HepG2 (cell line): ENCODE measurements around the gene AAGAB. TPM values are rescaled to one million over a fixed set of nuclear protein-coding genes. Genes with fewer than 3 reads are reported as not detected.
"Not testable (repeated sequence)": the region's sequence is repeated elsewhere in the genome, so short reads cannot be mapped to it uniquely, and the experiment has no call there.

Source experiments
- ATAC-seq: fragments of 200-7000 bp; cut with Tn5 transposase; 3 replicates; pipeline ENCODE4 v1.9.1; 2020; ENCODE audit warnings: mild to moderate bottlenecking, moderate library complexity
- BruUV-seq: library from RNA; stranded (reverse); fragments of 400-500 nt; replicated peaks from 2 replicates; lab custom pipeline; 2021; lab: Mats Ljungman, UMichigan
- CTCF ChIA-PET: fragments of 300-600 bp; formaldehyde crosslinking; extraction: SDS; loops from one replicate; lab custom pipeline; 2021; ENCODE audit warnings: low total read pairs, inconsistent platforms, low intra/inter-chr PET ratio; lab: Yijun Ruan, JAX
- POLR2A ChIA-PET: fragments of 350-600 bp; sonication (Branson Sonifier 250); formaldehyde crosslinking; loops from one replicate; lab custom pipeline; 2020; ENCODE audit warnings: antibody characterized with exemption, inconsistent platforms; lab: Yijun Ruan, JAX
- DNase-seq: peaks from one replicate; pipeline ENCODE4 v3.0.0-alpha.2; 2015; ENCODE audit warnings: low spot score
- FAIRE-seq: peaks from 3 replicates; lab custom pipeline; 2011; peaks lifted over from hg19 to GRCh38; lab: Jason Lieb, UNC
- H2AFZ ChIP-seq: one replicate; pipeline ENCODE4 v1.6.1; 2011; ENCODE audit warnings: low read length, inconsistent platforms
- H3K27ac ChIP-seq: fragments of 300-600 bp; 3 replicates; pipeline ENCODE4 v1.8.0; 2011; ENCODE audit warnings: mixed run types, mild to moderate bottlenecking, mixed read lengths, low read length, inconsistent platforms; ENCODE audit not compliant: insufficient read depth; ENCODE audit errors: extremely low read length
- H3K27me3 ChIP-seq, 2 experiments: fragments of 200-600 bp in 1 of 2; 2 replicates in 1 of 2; 3 replicates in 1 of 2; pipeline versions ENCODE4 v1.6.0 to v1.8.0; 2011; ENCODE audit warnings: low read length in 2 of 2, mild to moderate bottlenecking in 2 of 2, moderate library complexity in 2 of 2, inconsistent platforms in 1 of 2; ENCODE audit not compliant: insufficient read depth in 2 of 2, control insufficient read depth in 1 of 2
- H3K36me3 ChIP-seq, 2 experiments: fragments of 200-600 bp in 1 of 2; replicated peaks in 1 of 2; 2 replicates in 1 of 2; 3 replicates in 1 of 2; pipeline versions ENCODE4 v1.5.1 to v1.8.0; 2011; ENCODE audit warnings: low read length in 2 of 2, inconsistent platforms in 1 of 2; ENCODE audit not compliant: insufficient read depth in 2 of 2, control insufficient read depth in 1 of 2
- H3K4me1 ChIP-seq: 2 replicates; pipeline ENCODE4 v1.5.1; 2012; ENCODE audit warnings: low read length, inconsistent platforms; ENCODE audit not compliant: insufficient read depth
- H3K4me2 ChIP-seq: 2 replicates; pipeline ENCODE4 v1.6.0; 2011; ENCODE audit warnings: low read depth, low read length, inconsistent platforms
- H3K4me3 ChIP-seq, 3 experiments: fragments of 200-600 bp in 1 of 3; sonication (generic), shearing (Covaris generic) in 1 of 3; replicated peaks in 1 of 3; 2 replicates each; pipeline ENCODE4 v1.5.1; 2011 to 2016; ENCODE audit warnings: low read length in 3 of 3, inconsistent platforms in 2 of 3, low read depth in 2 of 3, mild to moderate bottlenecking in 2 of 3, control low read depth in 1 of 3, mixed read lengths in 1 of 3; ENCODE audit not compliant: insufficient read depth in 1 of 3
- H3K79me2 ChIP-seq: one replicate; pipeline ENCODE4 v1.6.1; 2011; ENCODE audit warnings: low read length, inconsistent platforms; ENCODE audit not compliant: insufficient read depth
- H3K9ac ChIP-seq: 2 replicates; pipeline ENCODE4 v1.6.0; 2011; ENCODE audit warnings: mild to moderate bottlenecking, low read depth, low read length, inconsistent platforms; ENCODE audit not compliant: insufficient read depth
- H3K9me3 ChIP-seq: 2 replicates; pipeline ENCODE4 v1.5.1; 2012; ENCODE audit warnings: mild to moderate bottlenecking, low read length
- H4K20me1 ChIP-seq: 2 replicates; pipeline ENCODE4 v1.6.0; 2011; ENCODE audit warnings: inconsistent platforms, mild to moderate bottlenecking, low read length, moderate library complexity; ENCODE audit not compliant: insufficient read depth
- ATM ChIP-seq: fragments of 450-650 bp; IDR thresholded peaks from 2 replicates; pipeline ENCODE4 v1.7.1; 2017; ENCODE audit warnings: mild to moderate bottlenecking, borderline replicate concordance
- DBP ChIP-seq: sonication (generic); formaldehyde crosslinking; IDR thresholded peaks from 2 replicates; pipeline ENCODE4 v1.4.0; 2020; ENCODE audit warnings: missing genetic modification reagents; ENCODE audit errors: not compliant biosample characterization
- EEA1 ChIP-seq: sonication (generic); formaldehyde crosslinking; IDR thresholded peaks from 2 replicates; pipeline ENCODE4 v1.5.1; 2020; ENCODE audit warnings: mild to moderate bottlenecking, missing genetic modification reagents, borderline replicate concordance
- NFATC3 ChIP-seq: sonication (generic); formaldehyde crosslinking; IDR thresholded peaks from 2 replicates; pipeline ENCODE4 v1.5.1; 2020; ENCODE audit warnings: mild to moderate bottlenecking, missing genetic modification reagents
- PHF20 ChIP-seq: sonication (generic); formaldehyde crosslinking; IDR thresholded peaks from 2 replicates; pipeline ENCODE4 v1.5.0; 2020; ENCODE audit warnings: mild to moderate bottlenecking, missing genetic modification reagents
- POGZ ChIP-seq: sonication (generic); formaldehyde crosslinking; IDR thresholded peaks from 2 replicates; pipeline ENCODE4 v1.4.0; 2020; ENCODE audit warnings: mild to moderate bottlenecking, missing genetic modification reagents
- STAG1 ChIP-seq: sonication (generic); formaldehyde crosslinking; IDR thresholded peaks from 2 replicates; pipeline ENCODE4 v1.4.0; 2020; ENCODE audit warnings: missing genetic modification reagents
- SUZ12 ChIP-seq: fragments of 150-350 bp; IDR thresholded peaks from 2 replicates; pipeline ENCODE4 v1.6.1; 2014; ENCODE audit warnings: low read depth, low read length
- TBX3 ChIP-seq: fragments of 450-650 bp; IDR thresholded peaks from 2 replicates; pipeline ENCODE4 v1.6.1; 2017; ENCODE audit warnings: antibody characterized with exemption, mild to moderate bottlenecking, inconsistent platforms, borderline replicate concordance
- THAP11 ChIP-seq: IDR thresholded peaks from 2 replicates; pipeline ENCODE4 v1.6.1; 2016; ENCODE audit warnings: missing biosample characterization, missing genetic modification reagents
- ZNF841 ChIP-seq: sonication (generic); formaldehyde crosslinking; IDR thresholded peaks from 2 replicates; pipeline ENCODE4 v1.8.1; 2023; ENCODE audit warnings: missing genetic modification reagents, borderline replicate concordance
- WGBS: methylation state at CpG from one replicate; pipeline ENCODE4 v1.1.6; 2017; ENCODE audit warnings: low lambda C conversion rate; 5-methylcytosine and 5-hydroxymethylcytosine counted together
- in situ Hi-C: cut with HindIII; loops from 2 replicates; pipeline ENCODE4 v1.10.0; 2017; ENCODE audit warnings: low pct_unique_long_range_greater_than_20kb; ENCODE audit not compliant: extremely low pct_ligation_motif_present
- intact Hi-C: fragments of 100-400 bp; cut with micrococcal nuclease; formaldehyde crosslinking; loops from one replicate; pipeline ENCODE4 v1.10.0; 2022; ENCODE audit not compliant: unreplicated experiment
- polyA plus RNA-seq, 8 experiments: library from polyadenylated mRNA; depleted of rRNA in 3 of 8; stranded (reverse) in 7 of 8; unstranded in 1 of 8; fragments of >200 nt; fragmentation: Illumina TruSeq in 4 of 8; extraction: Trizol in 4 of 8; gene quantifications; 2 replicates each; pipeline versions ENCODE4 v1.2.1 to v1.2.3, GENCODE V29; 2011 to 2016; ENCODE audit warnings: low read depth in 4 of 8, missing spikeins in 1 of 8, mixed read lengths in 1 of 8; ENCODE audit not compliant: insufficient read depth in 1 of 8
- total RNA-seq, 5 experiments: library from RNA; depleted of rRNA; stranded (reverse); fragments of >200 nt; fragmentation: Illumina TruSeq; extraction: Trizol; gene quantifications; 2 replicates each; pipeline ENCODE4 v1.2.3, GENCODE V29; 2016; ENCODE audit warnings: low read depth in 1 of 5
- TF ChIP-seq, protein P1 (sequence below): sonication (generic); formaldehyde crosslinking; IDR thresholded peaks from 2 replicates; pipeline ENCODE4 v1.5.0; 2020; ENCODE audit warnings: missing genetic modification reagents
- TF ChIP-seq, protein P2 (sequence below): sonication (generic); formaldehyde crosslinking; IDR thresholded peaks from 2 replicates; pipeline ENCODE4 v1.4.0; 2020; ENCODE audit warnings: missing genetic modification reagents
- TF ChIP-seq, protein P3 (sequence below): IDR thresholded peaks from 2 replicates; pipeline ENCODE4 v1.6.1; 2016; ENCODE audit warnings: missing compliant biosample characterization, missing genetic modification reagents, borderline replicate concordance

AAGAB gene
- total and polyA plus RNA-seq, 2 of the 13 experiments (the other 11 are each of a cell fraction or from before 2014, with no cell fraction given): 8.0 to 34.9 TPM

DNA sequence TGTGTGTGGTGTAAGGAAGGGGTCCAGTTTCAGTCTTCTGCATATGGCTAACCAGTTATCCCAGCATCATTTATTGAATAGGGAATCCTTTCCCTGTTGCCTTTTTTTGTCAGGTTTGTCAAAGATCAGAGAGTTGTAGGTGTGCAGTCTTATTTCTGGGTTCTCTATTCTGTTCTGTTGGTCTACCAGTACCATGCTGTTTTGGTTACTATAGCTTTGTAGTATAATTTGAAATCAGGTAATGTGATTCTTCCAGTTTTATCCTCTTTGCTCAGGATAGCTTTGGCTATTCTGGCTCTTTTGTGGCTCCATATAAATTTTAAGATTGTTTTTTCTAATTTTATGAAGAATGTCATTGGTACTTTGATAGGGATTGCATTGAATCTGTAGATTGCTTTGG, 31.2 kb upstream of the AAGAB start:
- H2AFZ ChIP-seq, H3K4me3 ChIP-seq, FAIRE-seq, H3K9me3 ChIP-seq, H3K4me1 ChIP-seq, ATAC-seq, intact Hi-C loops, H3K36me3 ChIP-seq, H3K4me2 ChIP-seq, CTCF ChIA-PET, H3K27ac ChIP-seq, H3K79me2 ChIP-seq, H3K27me3 ChIP-seq, BruUV-seq, H4K20me1 ChIP-seq, in situ Hi-C loops, H3K9ac ChIP-seq, DNase-seq, POLR2A ChIA-PET: not testable (repeated sequence)

- Histone ChIP-seq H3K36me3 (no peaks in the 10 kb centered on the region), H3K27ac (no peak overlapping the region), H2AFZ (no peak overlapping the region), H3K9ac (no peak overlapping the region), H3K4me1 (peaks cover 7% of the 10 kb centered on the region), H3K9me3 (no peaks in the 10 kb centered on the region), H4K20me1 (no peaks in the 10 kb centered on the region), H3K27me3 (no peaks in the 10 kb centered on the region; a peak in 1 of 5 replicates), H3K79me2 (no peaks in the 10 kb centered on the region), H3K4me2 (no peak overlapping the region), H3K4me3 (no peak overlapping the region)
- ChIA-PET CTCF (no interaction called here), POLR2A (no interaction called here)
- BruUV-seq: no TSS peak
- ATAC-seq (no peak), DNase-seq (no peak), FAIRE-seq (no peak)
- TF ChIP-seq DBP (CRISPR knock-in tag): no peak
- no peak for TF ChIP-seq STAG1 (CRISPR knock-in tag)
- TF ChIP-seq THAP11 (CRISPR knock-in tag): no peak
- TF ChIP-seq, protein P1, sequence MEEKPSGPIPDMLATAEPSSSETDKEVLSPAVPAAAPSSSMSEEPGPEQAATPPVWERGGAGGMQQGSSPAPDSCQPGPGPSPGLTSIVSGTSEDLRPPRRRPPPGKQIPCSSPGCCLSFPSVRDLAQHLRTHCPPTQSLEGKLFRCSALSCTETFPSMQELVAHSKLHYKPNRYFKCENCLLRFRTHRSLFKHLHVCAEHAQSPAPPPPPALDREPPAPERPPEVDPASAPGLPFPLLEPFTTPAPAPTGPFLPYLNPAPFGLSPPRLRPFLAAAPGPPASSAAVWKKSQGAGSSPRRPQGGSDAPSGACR (CRISPR knock-in tag): no peak
- no peak for TF ChIP-seq ATM
- TF ChIP-seq NFATC3 (CRISPR knock-in tag): no peak
- TF ChIP-seq POGZ (CRISPR knock-in tag): no peak
- no peak for TF ChIP-seq ZNF841 (CRISPR knock-in tag)
- TF ChIP-seq, protein P2, sequence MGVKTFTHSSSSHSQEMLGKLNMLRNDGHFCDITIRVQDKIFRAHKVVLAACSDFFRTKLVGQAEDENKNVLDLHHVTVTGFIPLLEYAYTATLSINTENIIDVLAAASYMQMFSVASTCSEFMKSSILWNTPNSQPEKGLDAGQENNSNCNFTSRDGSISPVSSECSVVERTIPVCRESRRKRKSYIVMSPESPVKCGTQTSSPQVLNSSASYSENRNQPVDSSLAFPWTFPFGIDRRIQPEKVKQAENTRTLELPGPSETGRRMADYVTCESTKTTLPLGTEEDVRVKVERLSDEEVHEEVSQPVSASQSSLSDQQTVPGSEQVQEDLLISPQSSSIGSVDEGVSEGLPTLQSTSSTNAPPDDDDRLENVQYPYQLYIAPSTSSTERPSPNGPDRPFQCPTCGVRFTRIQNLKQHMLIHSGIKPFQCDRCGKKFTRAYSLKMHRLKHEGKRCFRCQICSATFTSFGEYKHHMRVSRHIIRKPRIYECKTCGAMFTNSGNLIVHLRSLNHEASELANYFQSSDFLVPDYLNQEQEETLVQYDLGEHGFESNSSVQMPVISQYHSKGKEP: no peak
- no peak for TF ChIP-seq TBX3
- no peak for TF ChIP-seq EEA1 (CRISPR knock-in tag)
- no peak for TF ChIP-seq SUZ12
- TF ChIP-seq, protein P3, sequence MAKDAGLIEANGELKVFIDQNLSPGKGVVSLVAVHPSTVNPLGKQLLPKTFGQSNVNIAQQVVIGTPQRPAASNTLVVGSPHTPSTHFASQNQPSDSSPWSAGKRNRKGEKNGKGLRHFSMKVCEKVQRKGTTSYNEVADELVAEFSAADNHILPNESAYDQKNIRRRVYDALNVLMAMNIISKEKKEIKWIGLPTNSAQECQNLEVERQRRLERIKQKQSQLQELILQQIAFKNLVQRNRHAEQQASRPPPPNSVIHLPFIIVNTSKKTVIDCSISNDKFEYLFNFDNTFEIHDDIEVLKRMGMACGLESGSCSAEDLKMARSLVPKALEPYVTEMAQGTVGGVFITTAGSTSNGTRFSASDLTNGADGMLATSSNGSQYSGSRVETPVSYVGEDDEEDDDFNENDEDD (CRISPR knock-in tag): no peak
- no peak for TF ChIP-seq PHF20 (CRISPR knock-in tag)
- 0% methylated on average over 1 of the region's 1 CpG for WGBS
- in situ Hi-C loops (no loop called here), intact Hi-C loops (no loop called here)
Observed at GRCh38 chr15:67281714-67282113, 27.3 kb upstream of the AAGAB start.
